HEK293 (cell line): Measurements from ENCODE around the gene EFEMP2.
A peak's percentile ranks its signal among the peaks of the same experiment; 100 is the strongest.

Source experiments
- GLIS1 ChIP-seq: fragments of 450-650 bp; formaldehyde crosslinking; IDR thresholded peaks from 2 replicates; pipeline ENCODE4 v1.5.1; 2016; ENCODE audit warnings: missing biosample characterization, missing genetic modification characterization
- HOXC10 ChIP-seq: sonication (generic); formaldehyde crosslinking; IDR thresholded peaks from 2 replicates; pipeline ENCODE4 v1.8.1; 2023; ENCODE audit warnings: mild to moderate bottlenecking, missing genetic modification reagents
- IKZF3 ChIP-seq: fragments of 450-650 bp; IDR thresholded peaks from 2 replicates; pipeline ENCODE4 v1.5.0; 2018; ENCODE audit warnings: missing biosample characterization, mild to moderate bottlenecking, missing genetic modification characterization, moderate library complexity
- KLF7 ChIP-seq: fragments of 450-650 bp; formaldehyde crosslinking; IDR thresholded peaks from 2 replicates; pipeline ENCODE4 v1.5.1; 2016; ENCODE audit warnings: missing biosample characterization, missing genetic modification characterization, borderline replicate concordance
- SCRT1 ChIP-seq: fragments of 450-650 bp; formaldehyde crosslinking; IDR thresholded peaks from 2 replicates; pipeline ENCODE4 v1.5.1; 2016; ENCODE audit warnings: missing biosample characterization, missing genetic modification characterization, borderline replicate concordance
- TCF7L2 ChIP-seq: IDR thresholded peaks from 2 replicates; pipeline ENCODE4 v1.6.1; 2011; ENCODE audit warnings: low read depth, mild to moderate bottlenecking, inconsistent platforms, low read length, moderate library complexity, borderline replicate concordance
- TRIM28 ChIP-seq: IDR thresholded peaks from 2 replicates; pipeline ENCODE4 v1.6.1; 2011; ENCODE audit warnings: low read length, control low read depth, borderline replicate concordance
- YY2 ChIP-seq: fragments of 450-650 bp; formaldehyde crosslinking; IDR thresholded peaks from 2 replicates; pipeline ENCODE4 v1.5.1; 2016; ENCODE audit warnings: missing biosample characterization, missing genetic modification characterization
- ZFHX2 ChIP-seq: fragments of 450-650 bp; formaldehyde crosslinking; conservative IDR thresholded peaks from 2 replicates; pipeline ENCODE4 v1.5.1; 2016; ENCODE audit warnings: missing biosample characterization, missing genetic modification characterization
- ZFP41 ChIP-seq: fragments of 450-650 bp; formaldehyde crosslinking; IDR thresholded peaks from 2 replicates; pipeline ENCODE4 v1.5.1; 2016; ENCODE audit warnings: missing biosample characterization, missing genetic modification characterization, borderline replicate concordance
- ZNF16 ChIP-seq: fragments of 450-650 bp; formaldehyde crosslinking; IDR thresholded peaks from 2 replicates; pipeline ENCODE4 v1.5.1; 2016; ENCODE audit warnings: low read depth, missing biosample characterization, missing genetic modification characterization
- ZNF202 ChIP-seq: fragments of 450-650 bp; formaldehyde crosslinking; IDR thresholded peaks from 2 replicates; pipeline ENCODE4 v1.5.1; 2016; ENCODE audit warnings: missing biosample characterization, missing genetic modification characterization, borderline replicate concordance
- ZNF211 ChIP-seq: fragments of 450-650 bp; formaldehyde crosslinking; IDR thresholded peaks from 2 replicates; pipeline ENCODE4 v1.5.1; 2016; ENCODE audit warnings: low read depth, missing biosample characterization, missing genetic modification characterization
- ZNF239 ChIP-seq: fragments of 450-650 bp; formaldehyde crosslinking; IDR thresholded peaks from 2 replicates; pipeline ENCODE4 v1.5.1; 2016; ENCODE audit warnings: missing biosample characterization, missing genetic modification characterization
- ZNF324 ChIP-seq: fragments of 450-650 bp; formaldehyde crosslinking; IDR thresholded peaks from 2 replicates; pipeline ENCODE4 v1.5.1; 2016; ENCODE audit warnings: missing biosample characterization, missing genetic modification characterization
- ZNF416 ChIP-seq: fragments of 450-650 bp; formaldehyde crosslinking; IDR thresholded peaks from 2 replicates; pipeline ENCODE4 v1.5.1; 2016; ENCODE audit warnings: missing biosample characterization, missing genetic modification characterization
- ZNF426 ChIP-seq: fragments of 450-650 bp; formaldehyde crosslinking; IDR thresholded peaks from 2 replicates; pipeline ENCODE4 v1.5.1; 2017; ENCODE audit warnings: missing biosample characterization, missing genetic modification characterization, mild to moderate bottlenecking, inconsistent platforms, moderate library complexity
- ZNF501 ChIP-seq: fragments of 450-650 bp; formaldehyde crosslinking; IDR thresholded peaks from 2 replicates; pipeline ENCODE4 v1.5.1; 2016; ENCODE audit warnings: missing biosample characterization, missing genetic modification characterization
- ZNF549 ChIP-seq: fragments of 450-650 bp; IDR thresholded peaks from 2 replicates; pipeline ENCODE4 v1.5.1; 2018; ENCODE audit warnings: missing biosample characterization, missing genetic modification characterization, mild to moderate bottlenecking, inconsistent platforms, moderate library complexity
- ZNF555 ChIP-seq: fragments of 450-650 bp; formaldehyde crosslinking; conservative IDR thresholded peaks from 2 replicates; pipeline ENCODE4 v1.5.1; 2017; ENCODE audit warnings: missing biosample characterization, mild to moderate bottlenecking, missing genetic modification characterization, inconsistent platforms
- ZNF621 ChIP-seq: fragments of 450-650 bp; formaldehyde crosslinking; IDR thresholded peaks from 2 replicates; pipeline ENCODE4 v1.5.1; 2017; ENCODE audit warnings: missing biosample characterization, missing genetic modification characterization
- ZNF843 ChIP-seq: fragments of 450-650 bp; formaldehyde crosslinking; IDR thresholded peaks from 2 replicates; pipeline ENCODE4 v1.5.1; 2016; ENCODE audit warnings: missing biosample characterization, missing genetic modification characterization
- TF ChIP-seq, protein P1 (sequence below): IDR thresholded peaks from 2 replicates; pipeline ENCODE4 v1.6.1; 2011; ENCODE audit warnings: mild to moderate bottlenecking, low read depth, low read length, borderline replicate concordance
- TF ChIP-seq, protein P2 (sequence below): fragments of 450-650 bp; formaldehyde crosslinking; IDR thresholded peaks from 2 replicates; pipeline ENCODE4 v1.5.1; 2016; ENCODE audit warnings: missing biosample characterization, missing genetic modification characterization
- TF ChIP-seq, protein P3 (sequence below): fragments of 450-650 bp; formaldehyde crosslinking; IDR thresholded peaks from 2 replicates; pipeline ENCODE4 v1.5.1; 2016; ENCODE audit warnings: missing biosample characterization, missing genetic modification characterization
- TF ChIP-seq, protein P4 (sequence below): fragments of 450-650 bp; formaldehyde crosslinking; IDR thresholded peaks from 2 replicates; pipeline ENCODE4 v1.5.1; 2016; ENCODE audit warnings: missing biosample characterization, missing genetic modification characterization
- TF ChIP-seq, protein P5 (sequence below): fragments of 450-650 bp; formaldehyde crosslinking; IDR thresholded peaks from 2 replicates; pipeline ENCODE4 v1.5.1; 2016; ENCODE audit warnings: missing biosample characterization, missing genetic modification characterization
- TF ChIP-seq, protein P6 (sequence below): sonication (generic); formaldehyde crosslinking; IDR thresholded peaks from 2 replicates; pipeline ENCODE4 v1.8.1; 2022; ENCODE audit warnings: mild to moderate bottlenecking, moderate library complexity, missing genetic modification reagents

Gene EFEMP2

DNA sequence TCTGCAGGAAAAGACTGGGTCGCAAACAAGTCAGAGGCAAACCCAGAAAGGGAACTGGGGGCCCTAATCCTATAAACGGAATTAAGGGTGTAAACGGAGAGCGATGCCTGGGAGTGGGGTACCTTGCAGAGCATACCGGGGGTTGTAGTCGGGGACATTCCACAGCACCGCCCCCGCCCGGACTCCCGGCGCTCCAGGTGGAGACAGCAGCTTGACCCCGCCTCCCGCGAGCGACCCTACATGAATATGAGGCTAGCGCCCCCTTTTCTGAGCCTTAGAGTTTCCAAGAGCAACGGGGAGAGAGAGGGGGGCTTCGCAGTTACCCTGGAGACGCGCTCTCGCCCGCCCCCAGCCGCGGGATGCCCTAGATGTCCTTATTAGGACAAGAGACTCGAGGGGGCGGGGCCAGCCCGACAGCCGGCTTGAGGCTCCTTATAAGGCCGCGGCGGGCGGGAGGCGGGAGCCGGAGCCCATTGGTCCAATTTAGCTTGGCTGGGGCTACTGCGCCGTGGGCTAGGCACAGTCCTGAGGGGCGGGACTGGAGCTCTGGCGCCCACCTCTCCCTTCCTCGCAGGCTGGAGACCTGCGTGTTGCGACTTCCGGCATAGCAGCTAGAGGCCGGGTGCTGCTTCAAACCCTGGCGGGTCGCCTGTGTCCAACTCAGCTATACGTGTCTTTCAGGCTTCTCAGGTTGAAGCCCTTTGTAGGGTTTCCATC, 13.3 kb downstream of the EFEMP2 start (continued):
- TF ChIP-seq ZNF549 (no peak), ZNF843 (tag by site-specific recombination) (no peak), ZNF211 (tag by site-specific recombination) (no peak), ZNF416 (tag by site-specific recombination) (no peak), ZNF239 (no peak), YY2 (no peak), TCF7L2 (no peak), ZNF324 (tag by site-specific recombination) (no peak), IKZF3 (tag by site-specific recombination) (no peak), ZFHX2 (tag by site-specific recombination) (peak; percentile 64; the same call in 1 of the 2 replicates), SCRT1 (no peak), ZFP41 (tag by site-specific recombination) (no peak), ZNF202 (tag by site-specific recombination) (no peak), HOXC10 (CRISPR knock-in tag) (no peak), TRIM28 (no peak), ZNF555 (tag by site-specific recombination) (no peak), KLF7 (tag by site-specific recombination) (no peak), ZNF621 (tag by site-specific recombination) (no peak), ZNF501 (tag by site-specific recombination) (no peak), ZNF16 (tag by site-specific recombination) (no peak), GLIS1 (tag by site-specific recombination) (no peak), ZNF426 (tag by site-specific recombination) (no peak)
- TF ChIP-seq, protein P1, sequence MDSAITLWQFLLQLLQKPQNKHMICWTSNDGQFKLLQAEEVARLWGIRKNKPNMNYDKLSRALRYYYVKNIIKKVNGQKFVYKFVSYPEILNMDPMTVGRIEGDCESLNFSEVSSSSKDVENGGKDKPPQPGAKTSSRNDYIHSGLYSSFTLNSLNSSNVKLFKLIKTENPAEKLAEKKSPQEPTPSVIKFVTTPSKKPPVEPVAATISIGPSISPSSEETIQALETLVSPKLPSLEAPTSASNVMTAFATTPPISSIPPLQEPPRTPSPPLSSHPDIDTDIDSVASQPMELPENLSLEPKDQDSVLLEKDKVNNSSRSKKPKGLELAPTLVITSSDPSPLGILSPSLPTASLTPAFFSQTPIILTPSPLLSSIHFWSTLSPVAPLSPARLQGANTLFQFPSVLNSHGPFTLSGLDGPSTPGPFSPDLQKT = no peak; the same call in 1 of the 2 replicates
- TF ChIP-seq, protein P2, sequence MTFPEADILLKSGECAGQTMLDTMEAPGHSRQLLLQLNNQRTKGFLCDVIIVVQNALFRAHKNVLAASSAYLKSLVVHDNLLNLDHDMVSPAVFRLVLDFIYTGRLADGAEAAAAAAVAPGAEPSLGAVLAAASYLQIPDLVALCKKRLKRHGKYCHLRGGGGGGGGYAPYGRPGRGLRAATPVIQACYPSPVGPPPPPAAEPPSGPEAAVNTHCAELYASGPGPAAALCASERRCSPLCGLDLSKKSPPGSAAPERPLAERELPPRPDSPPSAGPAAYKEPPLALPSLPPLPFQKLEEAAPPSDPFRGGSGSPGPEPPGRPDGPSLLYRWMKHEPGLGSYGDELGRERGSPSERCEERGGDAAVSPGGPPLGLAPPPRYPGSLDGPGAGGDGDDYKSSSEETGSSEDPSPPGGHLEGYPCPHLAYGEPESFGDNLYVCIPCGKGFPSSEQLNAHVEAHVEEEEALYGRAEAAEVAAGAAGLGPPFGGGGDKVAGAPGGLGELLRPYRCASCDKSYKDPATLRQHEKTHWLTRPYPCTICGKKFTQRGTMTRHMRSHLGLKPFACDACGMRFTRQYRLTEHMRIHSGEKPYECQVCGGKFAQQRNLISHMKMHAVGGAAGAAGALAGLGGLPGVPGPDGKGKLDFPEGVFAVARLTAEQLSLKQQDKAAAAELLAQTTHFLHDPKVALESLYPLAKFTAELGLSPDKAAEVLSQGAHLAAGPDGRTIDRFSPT (tag by site-specific recombination) = no peak
- TF ChIP-seq, protein P3, sequence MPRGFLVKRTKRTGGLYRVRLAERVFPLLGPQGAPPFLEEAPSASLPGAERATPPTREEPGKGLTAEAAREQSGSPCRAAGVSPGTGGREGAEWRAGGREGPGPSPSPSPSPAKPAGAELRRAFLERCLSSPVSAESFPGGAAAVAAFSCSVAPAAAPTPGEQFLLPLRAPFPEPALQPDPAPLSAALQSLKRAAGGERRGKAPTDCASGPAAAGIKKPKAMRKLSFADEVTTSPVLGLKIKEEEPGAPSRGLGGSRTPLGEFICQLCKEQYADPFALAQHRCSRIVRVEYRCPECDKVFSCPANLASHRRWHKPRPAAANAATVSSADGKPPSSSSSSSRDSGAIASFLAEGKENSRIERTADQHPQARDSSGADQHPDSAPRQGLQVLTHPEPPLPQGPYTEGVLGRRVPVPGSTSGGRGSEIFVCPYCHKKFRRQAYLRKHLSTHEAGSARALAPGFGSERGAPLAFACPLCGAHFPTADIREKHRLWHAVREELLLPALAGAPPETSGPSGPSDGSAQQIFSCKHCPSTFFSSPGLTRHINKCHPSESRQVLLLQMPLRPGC (tag by site-specific recombination) = no peak
- TF ChIP-seq, protein P4, sequence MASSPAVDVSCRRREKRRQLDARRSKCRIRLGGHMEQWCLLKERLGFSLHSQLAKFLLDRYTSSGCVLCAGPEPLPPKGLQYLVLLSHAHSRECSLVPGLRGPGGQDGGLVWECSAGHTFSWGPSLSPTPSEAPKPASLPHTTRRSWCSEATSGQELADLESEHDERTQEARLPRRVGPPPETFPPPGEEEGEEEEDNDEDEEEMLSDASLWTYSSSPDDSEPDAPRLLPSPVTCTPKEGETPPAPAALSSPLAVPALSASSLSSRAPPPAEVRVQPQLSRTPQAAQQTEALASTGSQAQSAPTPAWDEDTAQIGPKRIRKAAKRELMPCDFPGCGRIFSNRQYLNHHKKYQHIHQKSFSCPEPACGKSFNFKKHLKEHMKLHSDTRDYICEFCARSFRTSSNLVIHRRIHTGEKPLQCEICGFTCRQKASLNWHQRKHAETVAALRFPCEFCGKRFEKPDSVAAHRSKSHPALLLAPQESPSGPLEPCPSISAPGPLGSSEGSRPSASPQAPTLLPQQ (tag by site-specific recombination) = no peak
- TF ChIP-seq, protein P5, sequence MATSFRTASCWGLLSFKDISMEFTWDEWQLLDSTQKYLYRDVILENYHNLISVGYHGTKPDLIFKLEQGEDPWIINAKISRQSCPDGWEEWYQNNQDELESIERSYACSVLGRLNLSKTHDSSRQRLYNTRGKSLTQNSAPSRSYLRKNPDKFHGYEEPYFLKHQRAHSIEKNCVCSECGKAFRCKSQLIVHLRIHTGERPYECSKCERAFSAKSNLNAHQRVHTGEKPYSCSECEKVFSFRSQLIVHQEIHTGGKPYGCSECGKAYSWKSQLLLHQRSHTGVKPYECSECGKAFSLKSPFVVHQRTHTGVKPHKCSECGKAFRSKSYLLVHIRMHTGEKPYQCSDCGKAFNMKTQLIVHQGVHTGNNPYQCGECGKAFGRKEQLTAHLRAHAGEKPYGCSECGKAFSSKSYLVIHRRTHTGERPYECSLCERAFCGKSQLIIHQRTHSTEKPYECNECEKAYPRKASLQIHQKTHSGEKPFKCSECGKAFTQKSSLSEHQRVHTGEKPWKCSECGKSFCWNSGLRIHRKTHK (tag by site-specific recombination) = no peak
- TF ChIP-seq, protein P6, sequence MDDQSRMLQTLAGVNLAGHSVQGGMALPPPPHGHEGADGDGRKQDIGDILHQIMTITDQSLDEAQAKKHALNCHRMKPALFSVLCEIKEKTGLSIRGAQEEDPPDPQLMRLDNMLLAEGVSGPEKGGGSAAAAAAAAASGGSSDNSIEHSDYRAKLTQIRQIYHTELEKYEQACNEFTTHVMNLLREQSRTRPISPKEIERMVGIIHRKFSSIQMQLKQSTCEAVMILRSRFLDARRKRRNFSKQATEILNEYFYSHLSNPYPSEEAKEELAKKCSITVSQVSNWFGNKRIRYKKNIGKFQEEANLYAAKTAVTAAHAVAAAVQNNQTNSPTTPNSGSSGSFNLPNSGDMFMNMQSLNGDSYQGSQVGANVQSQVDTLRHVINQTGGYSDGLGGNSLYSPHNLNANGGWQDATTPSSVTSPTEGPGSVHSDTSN (CRISPR knock-in tag) = 0 out of 2 replicates have a peak, but pooled peaks have one; percentile 34
